ENCODE results near the gene ANK2. TPM values are rescaled to one million over a fixed set of nuclear protein-coding genes. Genes with fewer than 3 reads are reported as not detected.

ANK2 gene
- total RNA-seq, 1 donor: 15.1 TPM

GRCh38 chr4:113409181-113409580 is 359.7 kb downstream of the ANK2 start:
- H3K4me3 ChIP-seq (ENCODE audit: low read depth, low read length): no peak overlapping the region
- DNase-seq (ENCODE audit: low read depth): no peak
- TF ChIP-seq CTCF (IDR thresholded peaks at IDR 0.05; ENCODE audit: insufficient read depth, low read depth, low read length): no peak

GRCh38 chr4:113410686-113411085 is 361.2 kb downstream of the ANK2 start:
- DNase-seq (ENCODE audit: low read depth): no peak
- no peak overlapping the region for H3K4me3 ChIP-seq (ENCODE audit: low read depth, low read length)
- TF ChIP-seq CTCF (IDR thresholded peaks at IDR 0.05; ENCODE audit: insufficient read depth, low read depth, low read length): no peak

- peak; percentile 92 for DNase-seq (ENCODE audit: low read depth)
- H3K4me3 ChIP-seq (ENCODE audit: low read depth, low read length): no peak overlapping the region
These were observed 362.1 kb downstream of the ANK2 start for GRCh38 chr4:113411496-113411938.

GRCh38 chr4:113419631-113420030 is 370.2 kb downstream of the ANK2 start:
- DNase-seq (ENCODE audit: low read depth): no peak
- no peak for TF ChIP-seq CTCF (IDR thresholded peaks at IDR 0.05; ENCODE audit: insufficient read depth, low read depth, low read length)
- H3K4me3 ChIP-seq (ENCODE audit: low read depth, low read length): no peak overlapping the region

More at GRCh38 chr4:113411496-113411938, 362.1 kb downstream of the ANK2 start:
- TF ChIP-seq CTCF (IDR thresholded peaks at IDR 0.05; ENCODE audit: insufficient read depth, low read depth, low read length): peak; percentile 38

GRCh38 chr4:113420938-113421337 is 371.5 kb downstream of the ANK2 start:
- DNase-seq (ENCODE audit: low read depth): no peak
- no peak for TF ChIP-seq CTCF (IDR thresholded peaks at IDR 0.05; ENCODE audit: insufficient read depth, low read depth, low read length)
- H3K4me3 ChIP-seq (ENCODE audit: low read depth, low read length): no peak overlapping the region

- DNase-seq (ENCODE audit: low read depth): no peak
- TF ChIP-seq CTCF (IDR thresholded peaks at IDR 0.05; ENCODE audit: insufficient read depth, low read depth, low read length): no peak
- H3K4me3 ChIP-seq (ENCODE audit: low read depth, low read length): no peak overlapping the region
These were observed 374.2 kb downstream of the ANK2 start for GRCh38 chr4:113423631-113424030.

- H3K4me3 ChIP-seq (ENCODE audit: low read depth, low read length): no peak overlapping the region
- no peak for TF ChIP-seq CTCF (IDR thresholded peaks at IDR 0.05; ENCODE audit: insufficient read depth, low read depth, low read length)
- no peak for DNase-seq (ENCODE audit: low read depth)
These were observed 383.7 kb downstream of the ANK2 start for GRCh38 chr4:113433116-113433515.

Measured in fibroblast of villous mesenchyme (primary cell).